Adrenal gland (tissue), 5 donors: ENCODE results near the gene APP.

Experiments
- POLR2A ChIP-seq, 2 donors: fragments of 450-650 bp; IDR thresholded peaks; one replicate each; pipeline ENCODE4 v1.6.1; 2017; ENCODE audit warnings: antibody characterized with exemption in 2 of 2, mild to moderate bottlenecking in 2 of 2, moderate library complexity in 1 of 2
- TF ChIP-seq, protein P1 (sequence below), 6 experiments: fragments of 450-650 bp in 4 of 6; fragments of 200-600 bp in 2 of 6; sonication (generic) in 1 of 6; IDR thresholded peaks; 1 replicate in 5 of 6; 2 replicates in 1 of 6; pipeline versions ENCODE4 v1.5.1 to v1.8.0; 2016 to 2021; ENCODE audit warnings: antibody characterized with exemption in 6 of 6, mild to moderate bottlenecking in 2 of 6, moderate library complexity in 1 of 6
- donor health status: DM: no; HTN: no; CAD: no.

DNA sequence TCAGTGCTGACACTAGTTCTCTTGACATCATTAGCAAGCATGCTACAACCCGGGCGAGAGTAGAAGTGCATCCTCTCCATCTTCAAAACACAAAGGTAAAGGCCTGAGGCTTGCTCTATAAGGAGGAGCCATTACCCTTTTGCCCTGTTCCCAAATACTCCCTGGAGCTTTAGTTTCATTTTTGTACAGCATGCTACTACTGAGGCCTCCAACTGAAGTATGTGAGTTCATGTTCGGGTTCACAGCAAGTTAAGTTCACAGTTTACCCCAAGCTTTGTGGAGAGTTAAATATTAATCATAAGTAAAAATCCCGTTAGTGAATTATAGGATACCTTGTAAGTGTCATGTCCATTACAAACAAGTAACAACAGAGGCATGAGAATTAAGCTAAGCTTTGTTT lies 156.6 kb downstream of the APP start:
- TF ChIP-seq, protein P1, sequence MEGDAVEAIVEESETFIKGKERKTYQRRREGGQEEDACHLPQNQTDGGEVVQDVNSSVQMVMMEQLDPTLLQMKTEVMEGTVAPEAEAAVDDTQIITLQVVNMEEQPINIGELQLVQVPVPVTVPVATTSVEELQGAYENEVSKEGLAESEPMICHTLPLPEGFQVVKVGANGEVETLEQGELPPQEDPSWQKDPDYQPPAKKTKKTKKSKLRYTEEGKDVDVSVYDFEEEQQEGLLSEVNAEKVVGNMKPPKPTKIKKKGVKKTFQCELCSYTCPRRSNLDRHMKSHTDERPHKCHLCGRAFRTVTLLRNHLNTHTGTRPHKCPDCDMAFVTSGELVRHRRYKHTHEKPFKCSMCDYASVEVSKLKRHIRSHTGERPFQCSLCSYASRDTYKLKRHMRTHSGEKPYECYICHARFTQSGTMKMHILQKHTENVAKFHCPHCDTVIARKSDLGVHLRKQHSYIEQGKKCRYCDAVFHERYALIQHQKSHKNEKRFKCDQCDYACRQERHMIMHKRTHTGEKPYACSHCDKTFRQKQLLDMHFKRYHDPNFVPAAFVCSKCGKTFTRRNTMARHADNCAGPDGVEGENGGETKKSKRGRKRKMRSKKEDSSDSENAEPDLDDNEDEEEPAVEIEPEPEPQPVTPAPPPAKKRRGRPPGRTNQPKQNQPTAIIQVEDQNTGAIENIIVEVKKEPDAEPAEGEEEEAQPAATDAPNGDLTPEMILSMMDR (IDR thresholded peaks at IDR 0.05) = no peak
- no peak for TF ChIP-seq POLR2A (IDR thresholded peaks at IDR 0.05)
